Measurements from ENCODE around the gene ZBTB18.

- TF ChIP-seq POLR2A (IDR thresholded peaks at IDR 0.05; ENCODE audit: low read length) (no peak), GATA1 (IDR thresholded peaks at IDR 0.05; ENCODE audit: low read depth, low read length) (no peak)
Measured at GRCh38 chr1:244053831-244054230, 2.7 kb downstream of the ZBTB18 start.
